NCI-H2107 (cell line): ENCODE results near the gene RIPOR3.

Source experiments
- DNase-seq: peaks from one replicate; lab custom pipeline; 2025; lab: John Stamatoyannopoulos, UW

RIPOR3 gene

GRCh38 chr20:50588034-50588736 is 103.2 kb downstream of the RIPOR3 start:
- no peak for DNase-seq

GRCh38 chr20:50587291-50587961 is 103.9 kb downstream of the RIPOR3 start:
- DNase-seq = peak; percentile 50

GRCh38 chr20:50586531-50587232 is 104.7 kb downstream of the RIPOR3 start:
- DNase-seq = peak; percentile 64

GRCh38 chr20:50585678-50586077 is 105.7 kb downstream of the RIPOR3 start:
- no peak for DNase-seq

- no peak for DNase-seq
These were observed 106.1 kb downstream of the RIPOR3 start for GRCh38 chr20:50585214-50585613.

GRCh38 chr20:50584687-50585086 is 106.7 kb downstream of the RIPOR3 start:
- DNase-seq = no peak

GRCh38 chr20:50583442-50584150 is 107.7 kb downstream of the RIPOR3 start:
- no peak for DNase-seq

- DNase-seq = no peak
These were observed 108.6 kb downstream of the RIPOR3 start for GRCh38 chr20:50582591-50583234.

- no peak for DNase-seq
These were observed 109.2 kb downstream of the RIPOR3 start for GRCh38 chr20:50582092-50582491.

- no peak for DNase-seq
These were observed 110.3 kb downstream of the RIPOR3 start for GRCh38 chr20:50580842-50581544.

- no peak for DNase-seq
These were observed 111.2 kb downstream of the RIPOR3 start for GRCh38 chr20:50580016-50580747.

- no peak for DNase-seq
These were observed 111.8 kb downstream of the RIPOR3 start for GRCh38 chr20:50579511-50579910.

- no peak for DNase-seq
These were observed 112.6 kb downstream of the RIPOR3 start for GRCh38 chr20:50578778-50579165.

- no peak for DNase-seq
These were observed 113.1 kb downstream of the RIPOR3 start for GRCh38 chr20:50578061-50578777.

- peak; percentile 22 for DNase-seq
These were observed 113.9 kb downstream of the RIPOR3 start for GRCh38 chr20:50577175-50578018.

GRCh38 chr20:50575865-50576720 is 115.2 kb downstream of the RIPOR3 start:
- DNase-seq = peak; percentile 40

- no peak for DNase-seq
These were observed 116.8 kb downstream of the RIPOR3 start for GRCh38 chr20:50574586-50574985.

GRCh38 chr20:50574108-50574507 is 117.2 kb downstream of the RIPOR3 start:
- DNase-seq = no peak
